LoVo (cell line): ENCODE results near the gene SULT1C4.
A peak's percentile ranks its signal among the peaks of the same experiment; 100 is the strongest.
"Not testable (repeated sequence)": the region's sequence is repeated elsewhere in the genome, so short reads cannot be mapped to it uniquely, and the experiment has no call there.

Source experiments
- DNase-seq: peaks from one replicate; pipeline ENCODE4 v3.0.0-alpha.2; 2016; ENCODE audit warnings: low spot score

The SULT1C4 gene

DNA sequence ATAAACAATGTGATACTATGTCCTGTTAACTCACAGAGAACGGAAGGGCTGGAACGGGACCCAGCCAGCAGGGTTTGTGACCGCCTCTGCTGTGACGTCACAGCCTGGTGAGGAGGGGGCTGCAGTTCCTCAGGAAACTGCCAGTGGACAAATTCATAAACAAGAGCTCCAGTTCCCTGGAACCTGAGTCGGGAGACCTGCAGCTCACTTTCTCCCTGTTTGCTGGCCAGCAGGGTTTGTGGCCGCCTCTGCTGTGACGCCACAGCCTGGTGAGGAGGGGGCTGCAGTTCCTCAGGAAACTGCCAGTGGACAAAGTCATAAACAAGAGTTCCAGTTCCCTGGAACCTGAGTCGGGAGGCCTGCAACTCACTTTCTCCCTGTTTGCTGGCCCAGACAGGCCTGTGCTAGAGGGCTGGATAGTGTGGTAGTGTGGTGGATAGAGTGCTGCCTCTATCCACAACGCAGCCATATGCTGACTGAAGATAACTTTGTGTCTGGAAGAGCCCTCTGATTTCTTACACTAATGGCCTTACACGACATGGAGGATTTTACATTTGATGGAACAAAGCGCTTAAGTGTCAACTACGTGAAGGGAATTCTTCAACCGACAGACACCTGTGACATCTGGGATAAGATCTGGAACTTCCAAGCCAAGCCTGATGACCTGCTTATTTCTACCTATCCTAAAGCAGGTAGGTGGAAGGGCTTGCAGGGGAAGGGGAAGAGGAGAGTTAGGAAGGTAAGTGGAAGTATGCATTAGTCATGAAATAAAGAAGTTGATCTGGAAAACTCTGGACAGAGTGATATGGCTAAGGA lies at the start of gene SULT1C4:
TSS of gene SULT1C4 (plus strand) at position 140 of the 816 bp plus-strand sequence. CDS start at position 524, 384 bp downstream.
- DNase-seq = no peak

DNA sequence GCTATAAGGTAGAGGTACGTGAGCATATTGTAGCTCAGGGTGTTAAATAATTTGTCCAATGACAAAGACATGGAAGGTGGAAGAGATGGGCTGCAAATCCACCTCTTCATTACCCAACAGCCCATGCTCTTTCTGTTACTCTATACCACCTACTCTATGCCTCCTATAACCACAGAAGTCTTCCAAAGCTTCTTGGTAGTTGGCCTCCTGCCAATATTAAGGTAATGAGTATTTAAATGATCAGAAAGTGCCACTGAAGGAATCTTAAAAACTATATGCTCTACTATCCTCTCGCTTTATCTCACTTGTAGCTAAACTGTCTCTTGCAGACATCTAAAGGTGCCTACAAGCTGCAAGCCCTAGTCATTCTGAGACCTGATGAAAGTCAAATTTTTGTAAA lies 48.0 kb upstream of the SULT1C4 start:
- no peak for DNase-seq

DNA sequence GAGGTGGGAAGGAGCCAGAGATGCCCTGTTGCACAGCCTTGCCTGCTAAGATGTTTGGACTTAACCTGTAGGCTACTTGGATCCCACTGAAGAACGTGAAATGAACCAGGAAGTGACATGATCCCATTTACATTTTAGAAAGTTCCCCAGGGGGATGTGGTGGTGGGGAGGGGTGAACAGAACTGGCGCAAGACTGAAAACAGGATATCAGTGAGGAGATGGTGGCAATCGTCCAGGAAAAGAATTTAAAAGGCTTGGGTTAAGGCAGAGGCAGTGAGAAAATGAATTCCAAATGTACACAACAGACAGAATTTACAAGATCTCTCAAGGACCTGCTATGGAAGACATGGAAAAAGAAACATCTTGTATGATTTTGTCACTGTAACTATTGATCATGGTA lies 46.8 kb upstream of the SULT1C4 start:
- DNase-seq = no peak

DNA sequence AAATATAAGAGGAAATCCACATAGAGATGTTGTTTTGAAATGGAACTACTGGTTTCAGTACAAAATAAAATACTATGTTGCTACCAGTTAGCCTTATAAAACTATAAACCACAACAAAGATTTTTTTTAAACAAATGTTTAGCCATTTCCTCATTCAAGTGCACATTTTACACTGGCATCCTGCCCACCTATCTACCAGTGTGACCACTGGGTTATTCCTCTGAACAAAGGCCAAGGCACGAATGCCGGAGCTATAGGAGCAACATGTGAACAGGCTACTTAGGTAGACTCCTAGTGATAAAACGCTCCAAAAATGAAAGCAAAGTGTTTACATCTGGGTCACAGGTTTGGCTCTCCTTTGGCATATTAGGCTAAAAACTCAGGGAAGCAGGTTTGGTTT lies 31.8 kb upstream of the SULT1C4 start:
- peak; percentile 24 for DNase-seq

DNA sequence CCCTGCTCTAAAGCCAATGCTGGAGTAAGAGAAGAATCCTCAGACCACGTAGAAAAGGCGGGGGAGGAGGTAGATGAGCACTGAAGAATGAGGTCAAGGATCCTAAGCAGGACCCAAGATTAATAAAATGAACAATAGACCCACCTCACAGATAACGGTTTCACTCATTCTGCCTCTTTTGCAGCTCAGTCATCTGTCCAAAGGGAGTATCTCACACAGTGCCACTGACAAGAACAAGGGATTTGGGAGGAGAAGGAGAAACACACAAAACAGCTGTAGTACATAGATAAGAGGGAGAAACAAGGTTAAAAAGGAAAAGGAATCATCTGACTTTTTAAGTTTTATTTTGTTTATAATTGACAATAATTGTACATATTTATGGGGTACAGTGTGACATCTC lies 30.9 kb upstream of the SULT1C4 start:
- DNase-seq = no peak

DNA sequence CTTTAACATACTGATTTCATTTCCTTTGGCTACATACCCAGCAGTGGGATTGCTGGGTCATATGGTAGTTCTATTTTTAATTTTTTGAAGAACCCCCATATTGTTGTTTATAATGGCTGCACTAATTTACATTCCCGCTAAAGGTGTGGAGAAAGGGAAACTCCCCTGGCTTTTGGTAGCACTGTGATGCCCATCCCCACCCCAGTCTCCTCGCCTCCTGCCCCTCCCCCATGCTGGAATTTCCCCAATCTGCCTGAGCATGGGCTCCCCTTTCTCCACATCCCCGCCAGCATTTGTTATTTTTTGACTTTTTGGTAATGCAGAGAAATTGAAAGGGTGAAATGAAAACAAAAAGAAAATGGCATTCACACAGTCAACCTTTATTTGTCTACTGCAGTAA lies 30.0 kb upstream of the SULT1C4 start:
- no peak for DNase-seq

DNA sequence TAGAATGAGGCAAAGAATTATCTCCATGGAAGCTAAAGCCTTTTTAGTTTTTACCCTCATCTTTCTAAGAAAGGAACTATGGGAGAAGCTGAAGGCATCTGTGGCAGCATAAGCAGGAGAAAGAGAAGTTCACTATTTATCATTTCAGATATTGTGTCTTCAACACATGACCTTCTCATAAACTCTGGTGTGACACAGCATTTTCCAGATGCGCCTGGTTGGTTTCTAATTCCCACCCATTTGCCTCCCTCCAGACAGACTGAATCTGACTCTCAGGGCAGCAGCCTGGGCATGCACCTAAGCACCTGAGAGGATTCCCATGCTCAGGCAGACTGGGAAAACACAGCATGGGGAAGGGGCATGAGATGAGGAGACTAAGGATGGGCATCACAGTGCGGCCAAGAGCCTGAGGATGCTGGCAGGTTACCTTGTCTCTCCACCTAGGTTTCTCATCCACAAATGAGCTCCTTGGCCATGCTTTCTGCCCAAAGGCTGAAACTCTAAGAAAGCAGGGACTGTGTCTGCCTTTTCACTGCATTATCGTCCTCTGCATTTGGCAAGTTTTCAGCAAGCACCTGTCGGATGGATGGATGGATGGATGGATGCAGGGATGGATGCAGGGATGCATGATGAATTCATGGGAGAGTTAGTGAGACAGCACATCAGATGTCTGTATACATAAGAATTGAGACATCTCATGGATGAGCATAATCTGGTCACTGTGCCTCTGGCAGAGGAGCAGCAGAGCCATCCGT lies 28.8 kb upstream of the SULT1C4 start:
- no peak for DNase-seq

DNA sequence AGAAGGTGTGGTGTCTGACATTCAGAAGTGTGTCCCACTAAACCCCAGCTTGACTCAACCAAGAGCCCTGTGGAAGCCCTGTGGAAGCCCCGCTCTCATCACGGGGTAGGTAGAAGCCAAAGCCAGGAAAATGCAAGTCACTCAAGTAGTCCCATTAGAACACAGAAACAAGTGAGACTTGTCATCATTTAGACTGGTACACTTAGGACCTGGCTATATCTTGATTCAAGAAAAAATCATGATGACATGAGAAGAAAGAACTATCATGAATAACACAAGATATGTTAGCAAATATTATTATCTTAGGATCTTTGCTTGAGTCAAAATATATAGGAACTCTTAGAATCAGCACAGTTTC lies 28.2 kb upstream of the SULT1C4 start:
- no peak for DNase-seq

DNA sequence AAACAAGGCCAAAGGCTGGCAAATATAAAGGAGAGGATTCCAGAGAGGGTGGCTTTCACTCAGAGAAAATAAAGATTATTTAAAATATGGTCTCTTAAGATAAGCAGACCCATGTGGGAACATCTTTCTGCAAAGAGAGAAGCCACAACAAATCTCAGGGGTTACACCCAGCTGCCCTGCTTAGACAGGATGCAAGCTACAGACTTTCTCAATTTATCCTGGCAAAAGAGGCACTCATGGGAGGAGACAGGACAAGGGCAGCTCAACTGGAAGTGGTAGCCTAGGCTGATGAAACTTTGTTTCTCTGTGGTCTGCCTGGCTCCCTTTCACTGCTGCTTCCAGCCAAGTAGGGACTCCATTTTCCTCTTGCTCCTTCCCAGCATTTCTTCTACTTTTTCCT lies 25.9 kb upstream of the SULT1C4 start:
- DNase-seq = no peak

DNA sequence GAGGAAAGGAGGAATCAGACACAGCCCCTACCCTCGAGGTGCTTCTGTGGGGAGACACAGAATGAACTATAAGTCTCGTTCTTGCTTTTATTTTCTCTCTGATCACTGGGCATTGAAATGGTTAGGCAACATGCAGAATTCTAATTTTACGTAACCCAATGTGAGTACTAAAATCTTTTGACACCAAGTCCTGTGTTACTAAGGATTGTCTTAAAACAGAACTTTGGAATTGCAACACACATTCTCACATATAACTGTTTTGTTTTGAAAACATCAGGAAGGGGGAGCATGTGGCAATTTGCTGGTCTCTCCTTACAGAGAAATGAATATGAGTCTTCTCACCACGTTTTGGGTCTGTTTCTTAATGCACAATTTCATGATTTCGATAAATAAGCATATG lies 23.6 kb upstream of the SULT1C4 start:
- DNase-seq = no peak

DNA sequence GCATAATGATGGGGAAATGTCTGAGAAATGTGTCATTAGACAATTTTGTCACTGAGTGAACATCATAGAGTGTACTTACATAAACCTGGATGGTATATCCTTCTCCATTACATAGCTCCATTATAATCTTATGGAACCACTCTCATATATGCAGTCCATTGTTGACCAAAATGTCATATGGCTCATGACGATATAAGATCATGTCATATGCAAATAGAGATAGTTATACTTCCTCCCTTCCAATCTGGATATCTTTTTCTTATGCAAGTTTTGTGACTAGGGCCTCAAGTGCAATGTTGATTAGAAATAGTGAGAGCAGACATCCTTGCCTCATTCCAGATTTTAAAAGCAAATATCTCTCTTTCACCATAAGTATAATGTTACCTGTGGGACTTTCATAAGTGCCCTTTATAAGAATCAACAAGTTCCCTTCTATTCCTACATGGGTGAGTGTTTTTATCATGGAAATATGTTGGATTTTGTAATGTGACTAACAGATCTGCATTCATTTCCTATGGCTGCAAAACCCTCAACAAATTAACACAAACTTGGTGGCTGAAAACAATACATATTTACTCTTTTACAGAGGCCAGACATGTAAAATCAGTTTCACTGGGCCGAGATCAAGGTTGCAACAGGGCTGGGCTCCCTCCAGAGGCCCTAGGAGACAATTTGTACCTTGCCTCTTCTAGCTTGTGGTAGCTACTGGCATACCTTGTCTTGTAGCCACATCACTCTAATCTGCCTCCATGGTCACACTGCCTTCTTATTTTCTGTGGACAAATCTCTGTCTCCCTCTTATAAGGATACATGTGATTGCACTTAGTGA lies 21.6 kb upstream of the SULT1C4 start:
- DNase-seq = no peak

DNA sequence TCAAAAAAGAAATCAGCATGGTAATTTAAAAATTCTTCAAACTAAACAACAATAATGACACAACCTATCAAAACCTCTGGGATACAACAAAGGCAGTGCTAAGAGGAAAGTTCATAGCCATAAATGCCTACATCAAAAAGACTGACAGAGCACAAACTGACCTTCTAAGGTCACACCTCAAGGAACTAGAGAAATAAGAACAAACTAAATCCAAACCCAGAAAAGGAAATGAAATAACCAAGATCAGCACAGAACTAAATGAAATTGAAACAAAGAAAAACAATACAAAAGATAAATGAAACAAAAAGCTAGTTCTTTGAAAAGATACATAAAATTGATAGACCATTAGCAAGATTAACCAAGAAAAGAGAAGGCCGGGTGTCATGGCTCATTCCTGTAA lies 18.4 kb upstream of the SULT1C4 start:
- DNase-seq = not testable (repeated sequence)

DNA sequence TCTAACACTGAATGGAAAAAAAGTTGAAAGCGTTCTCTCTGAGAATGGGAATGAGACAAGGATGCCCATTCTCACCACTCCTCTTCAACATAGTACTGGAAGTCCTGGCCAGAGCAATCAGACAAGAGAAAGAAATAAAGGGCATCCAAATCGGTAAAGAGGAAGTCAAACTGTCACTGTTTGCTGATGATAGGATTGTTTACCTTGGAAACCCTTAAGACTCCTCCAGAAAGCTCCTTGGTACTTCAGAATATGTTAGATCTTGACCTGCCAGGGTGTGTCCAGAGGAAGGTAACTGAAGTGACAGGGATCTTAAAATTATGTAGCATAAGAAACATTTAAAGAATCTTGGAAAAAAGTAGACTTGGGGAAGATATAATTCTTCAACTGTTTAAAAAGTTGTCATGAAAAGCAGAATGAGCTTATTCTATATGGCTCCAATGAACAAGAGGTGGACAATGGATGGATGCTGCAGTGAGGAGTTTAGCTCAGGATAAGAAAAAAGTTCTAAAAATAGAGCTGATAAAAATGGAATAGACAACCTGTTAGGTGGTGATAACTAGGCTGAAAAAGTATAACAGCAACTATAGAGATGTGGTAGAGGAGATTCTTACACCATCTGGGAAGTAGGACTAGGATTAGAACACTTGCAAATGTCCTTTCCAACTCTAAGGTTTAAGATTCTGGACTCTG lies 16.8 kb upstream of the SULT1C4 start:
- DNase-seq = no peak

DNA sequence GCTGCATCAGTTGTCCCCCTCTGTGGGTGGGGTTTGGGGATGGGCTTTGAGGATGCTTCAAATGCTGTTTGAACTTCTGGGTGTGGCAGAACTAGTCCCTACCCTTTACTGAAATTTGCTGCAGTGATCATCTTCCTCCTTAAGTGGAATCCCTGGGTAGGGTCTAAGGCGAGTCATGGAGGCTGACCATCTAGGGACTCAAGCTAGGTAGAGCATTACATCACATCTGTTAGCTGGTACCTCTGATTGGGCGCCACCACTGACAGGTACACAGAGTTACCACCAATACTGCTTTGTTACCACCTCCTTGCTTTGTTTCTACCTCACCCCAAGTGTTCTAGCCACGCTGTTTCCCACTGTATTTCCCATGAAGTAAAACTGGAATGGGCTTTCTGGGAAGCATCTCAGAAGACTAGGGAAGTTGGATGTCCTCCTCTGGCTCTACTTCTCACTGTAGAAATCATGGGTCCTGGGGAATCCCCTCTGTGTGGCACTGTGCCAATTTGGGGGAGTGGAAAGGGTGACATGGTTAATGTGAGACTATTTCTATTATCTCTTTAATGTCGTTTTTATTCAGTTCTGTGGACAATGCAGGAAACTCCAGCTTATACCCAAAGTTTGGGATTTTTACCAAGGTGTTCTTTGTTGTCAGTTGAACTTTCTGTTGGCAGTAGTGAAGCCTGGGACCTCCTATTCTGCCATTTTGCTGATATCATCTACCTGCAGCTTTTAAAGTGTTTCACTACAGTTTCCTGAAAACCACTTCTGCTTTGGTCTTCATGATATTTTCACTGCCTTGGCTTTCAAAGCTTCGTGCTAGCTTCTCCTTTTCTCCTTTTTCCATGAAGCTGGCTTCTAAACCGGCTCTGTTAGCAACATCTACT lies 14.5 kb upstream of the SULT1C4 start:
- DNase-seq = peak; percentile 64

DNA sequence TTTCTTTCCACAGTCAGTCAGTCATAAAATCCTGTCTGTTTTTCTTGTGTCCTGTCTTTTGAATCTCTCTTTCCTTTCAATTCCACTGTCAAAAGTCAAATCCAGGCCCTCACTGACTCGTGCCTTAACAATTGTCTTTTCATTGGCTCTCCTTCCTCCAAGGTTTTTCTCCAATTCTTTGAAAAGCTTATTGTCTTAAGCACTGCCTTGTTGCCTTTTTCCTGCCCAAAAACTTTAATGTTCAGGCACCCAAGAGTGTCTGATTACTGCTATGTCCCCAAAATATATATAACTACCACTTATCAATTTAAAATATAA lies 13.9 kb upstream of the SULT1C4 start:
- no peak for DNase-seq

DNA sequence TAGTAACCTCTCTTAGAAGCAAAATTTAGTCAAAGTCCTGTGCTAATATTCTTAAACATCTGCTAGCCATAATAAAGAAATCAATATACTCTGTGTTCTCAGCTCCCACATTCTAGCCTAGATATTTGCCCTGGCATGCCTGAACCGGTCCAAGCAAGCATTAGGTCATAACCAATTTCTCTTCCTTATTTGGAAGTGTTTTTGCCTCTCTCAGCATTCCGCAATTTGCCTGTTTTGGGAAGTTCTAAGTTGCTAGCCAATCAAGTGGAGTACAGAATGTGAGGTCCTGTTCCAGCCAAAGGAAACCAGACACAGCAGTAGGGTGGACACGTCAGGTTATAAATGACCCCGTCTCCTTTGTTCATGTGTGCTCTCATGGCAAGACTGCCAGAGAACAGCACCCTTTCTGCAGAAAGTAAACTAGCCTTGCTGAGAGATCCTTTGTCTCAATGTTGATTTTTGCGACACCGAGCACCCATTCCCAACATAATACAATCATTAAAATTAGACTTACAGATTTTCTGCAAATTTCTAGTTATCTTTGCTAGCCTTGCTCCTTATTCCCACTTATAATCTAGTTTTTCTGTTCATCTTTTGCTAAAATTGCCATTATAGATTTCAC lies 13.0 kb upstream of the SULT1C4 start:
- peak; percentile 60 for DNase-seq

DNA sequence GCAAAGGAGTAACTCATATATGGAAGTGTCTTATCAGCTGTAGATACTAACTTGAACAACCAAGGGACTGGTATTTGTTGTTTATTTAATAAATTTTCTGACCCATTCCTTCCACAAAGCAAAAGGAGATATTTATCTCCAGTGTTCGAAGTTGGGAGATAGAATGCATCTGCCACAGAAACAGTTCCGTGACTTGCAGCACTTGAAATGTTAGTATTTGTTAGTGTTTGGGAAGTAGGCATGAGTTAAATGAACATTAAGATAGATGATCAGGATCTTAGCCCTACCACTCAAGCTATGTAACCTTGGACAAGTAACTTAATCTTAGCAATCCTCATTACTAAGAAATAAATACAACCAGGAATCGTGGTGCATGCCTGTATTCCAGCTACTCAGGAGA lies 12.1 kb upstream of the SULT1C4 start:
- no peak for DNase-seq

DNA sequence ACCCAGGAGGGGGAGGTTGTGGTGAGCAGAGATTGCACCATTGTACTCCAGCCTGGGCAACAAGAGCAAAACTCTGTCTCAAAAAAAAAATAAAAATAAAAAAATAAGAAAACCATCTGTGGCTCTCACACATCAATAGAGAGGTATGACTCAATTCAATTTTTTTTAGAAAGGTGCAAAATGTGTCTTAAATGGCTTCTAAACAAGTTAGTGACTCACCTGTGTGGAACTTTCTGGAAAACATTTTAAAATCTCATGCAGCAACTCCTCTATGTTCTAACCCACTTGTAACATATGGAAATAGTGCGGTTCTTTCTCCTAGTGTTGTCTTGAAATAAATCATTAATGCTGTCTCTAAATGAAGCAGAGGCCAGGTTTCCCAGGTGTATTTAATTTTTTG lies 10.7 kb upstream of the SULT1C4 start:
- DNase-seq = no peak

DNA sequence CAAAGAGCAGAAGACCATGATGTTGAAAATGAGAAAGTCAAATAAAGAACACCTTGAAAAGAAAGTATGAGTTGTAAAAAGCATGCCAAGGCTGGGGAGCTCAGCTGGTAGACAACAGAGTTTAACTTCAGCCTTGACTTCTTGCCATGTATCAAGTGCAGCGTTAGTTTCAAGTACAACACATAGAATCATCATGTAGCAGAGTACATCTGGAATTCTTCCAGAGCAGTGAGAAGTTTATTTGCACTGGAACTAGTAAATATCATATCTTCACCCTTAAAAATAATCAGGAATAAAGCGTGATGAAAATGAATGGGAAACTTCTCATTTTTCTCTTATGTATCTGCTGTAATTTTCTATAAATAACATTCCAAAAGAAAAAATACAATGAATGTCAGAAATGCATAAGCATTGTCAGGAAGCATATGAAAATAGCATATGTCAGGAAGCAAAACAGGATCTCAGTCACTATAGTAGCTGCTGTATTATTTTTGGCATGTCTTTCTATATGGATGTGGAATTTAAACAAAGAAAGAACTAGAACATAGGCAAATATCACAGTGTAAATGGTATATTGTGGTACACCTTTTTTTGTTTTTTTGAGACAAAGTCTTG lies 10.1 kb upstream of the SULT1C4 start:
- DNase-seq = no peak

DNA sequence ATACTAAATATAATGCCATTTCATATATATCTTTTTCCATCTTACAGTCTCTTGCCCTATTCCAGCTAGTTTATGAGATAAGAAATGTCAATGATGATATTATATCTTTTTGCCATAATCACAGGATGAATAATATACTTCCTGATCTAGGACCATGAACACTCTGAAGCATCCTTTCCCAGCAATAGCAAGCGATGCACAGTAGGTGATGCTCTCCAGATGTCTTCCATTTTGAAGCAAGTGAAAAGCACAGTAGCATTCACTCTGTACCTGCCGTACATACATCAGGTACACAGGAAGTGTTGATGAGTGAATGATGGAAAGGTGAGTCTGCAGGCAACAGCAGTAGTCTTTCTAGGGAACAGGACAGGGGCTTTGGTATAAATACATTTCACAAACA lies 8.6 kb upstream of the SULT1C4 start:
- DNase-seq = no peak
